Spleen (tissue), 11 donors: Measurements from ENCODE around the gene COPG2. TPM values are rescaled to one million over a fixed set of nuclear protein-coding genes. Genes with fewer than 3 reads are reported as not detected.
"Not testable (repeated sequence)": the region's sequence is repeated elsewhere in the genome, so short reads cannot be mapped to it uniquely, and the experiment has no call there.

Experiments
- DNase-seq: peaks from one replicate; pipeline ENCODE4 v3.0.0-alpha.2; 2020
- H3K27ac ChIP-seq, 8 donors: fragments of 200-600 bp; sonication (generic) in 7 of 8; 1 replicate in 4 of 8; 2 replicates in 4 of 8; pipeline versions ENCODE4 v1.5.0 to v1.8.0; 2016 to 2021; ENCODE audit warnings: inconsistent platforms in 4 of 8, mild to moderate bottlenecking in 4 of 8, moderate library complexity in 1 of 8
- H3K27me3 ChIP-seq, 7 donors: fragments of 200-600 bp; sonication (generic) in 6 of 7; replicated peaks in 1 of 7; 1 replicate in 4 of 7; 2 replicates in 3 of 7; pipeline versions ENCODE4 v1.5.0 to v1.8.0; 2016 to 2021; ENCODE audit warnings: inconsistent platforms in 3 of 7, mild to moderate bottlenecking in 1 of 7
- H3K36me3 ChIP-seq, 6 donors: fragments of 200-600 bp; sonication (generic) in 5 of 6; 1 replicate in 4 of 6; 2 replicates in 2 of 6; pipeline versions ENCODE4 v1.5.0 to v1.8.0; 2016 to 2021; ENCODE audit warnings: inconsistent platforms in 2 of 6
- H3K4me1 ChIP-seq, 6 donors: fragments of 200-600 bp; sonication (generic) in 5 of 6; 1 replicate in 3 of 6; 2 replicates in 3 of 6; pipeline versions ENCODE4 v1.5.0 to v1.8.0; 2016 to 2021; ENCODE audit warnings: inconsistent platforms in 3 of 6
- H3K4me3 ChIP-seq, 8 donors: fragments of 200-600 bp; sonication (generic) in 7 of 8; 1 replicate in 4 of 8; 2 replicates in 4 of 8; pipeline versions ENCODE4 v1.5.0 to v1.8.0; 2016 to 2021; ENCODE audit warnings: inconsistent platforms in 4 of 8, mild to moderate bottlenecking in 4 of 8, moderate library complexity in 2 of 8
- H3K9me3 ChIP-seq, 8 donors: fragments of 200-600 bp; sonication (generic) in 7 of 8; 1 replicate in 4 of 8; 2 replicates in 4 of 8; pipeline versions ENCODE4 v1.5.0 to v1.8.0; 2016 to 2021; ENCODE audit warnings: inconsistent platforms in 4 of 8
- CTCF ChIP-seq, 11 experiments: fragments of 200-600 bp in 7 of 11; fragments of 450-650 bp in 4 of 11; sonication (generic) in 4 of 11; IDR thresholded peaks in 8 of 11; conservative IDR thresholded peaks in 3 of 11; 1 replicate in 7 of 11; 2 replicates in 4 of 11; pipeline versions ENCODE4 v1.4.0 to v1.8.0; 2016 to 2021; ENCODE audit warnings: antibody characterized with exemption in 11 of 11, inconsistent platforms in 4 of 11, mild to moderate bottlenecking in 1 of 11
- POLR2A ChIP-seq, 3 donors: fragments of 450-650 bp; IDR thresholded peaks; one replicate each; pipeline ENCODE4 v1.5.1; 2017; ENCODE audit warnings: antibody characterized with exemption in 3 of 3, mild to moderate bottlenecking in 1 of 3
- POLR2AphosphoS5 ChIP-seq, 3 donors: sonication (generic); formaldehyde crosslinking; IDR thresholded peaks; one replicate each; pipeline ENCODE4 v1.5.1; 2017; ENCODE audit warnings: antibody characterized with exemption in 3 of 3
- WGBS, 5 donors: extraction: QIAGEN DNeasy Blood & Tissue Kit in 3 of 5; methylation state at CpG; one replicate each; pipeline versions ENCODE4 v1.1.5 to v1.1.7; 2013 to 2018; 5-methylcytosine and 5-hydroxymethylcytosine counted together
- intact Hi-C: fragments of 100-400 bp; cut with DNase I; formaldehyde crosslinking; loops from one replicate; pipeline ENCODE4 v1.15.0; 2023; ENCODE audit warnings: low total_unique reads
- polyA plus RNA-seq, 3 donors: library from polyadenylated mRNA; stranded (reverse); fragments of 200-250 nt; gene quantifications; one replicate each; pipeline ENCODE4 v1.2.1, GENCODE V29; 2013
- total RNA-seq, 7 donors: library from RNA; depleted of rRNA in 3 of 7; stranded (reverse); fragments of >200 nt in 3 of 7; fragmentation: NEBNext Ultra II Directional in 4 of 7; extraction: Animal tissue kit (Norgen Biotek cat#: 25700) in 4 of 7; gene quantifications; one replicate each; pipeline versions ENCODE4 v1.1.0 to v1.2.1, GENCODE V29; 2016 to 2021
- donor health status: healthy with polysubstance abuse.
- donor health status: DM: no; HTN: no; CAD: no; lungs with moderate emphysema.
- donor health status: DM: no; HTN: no; CAD: no.
- donor health status: Bipolar disorder and iron deficiency.
- donor health status: healthy.
- donor health status: DM: no; HTN: no; CAD: no.
- donor health status: DM: yes; HTN: yes; CAD: no.

Gene COPG2
- total and polyA plus RNA-seq, 10 donors = 5.8 to 25.1 (median 18.3) TPM

DNA sequence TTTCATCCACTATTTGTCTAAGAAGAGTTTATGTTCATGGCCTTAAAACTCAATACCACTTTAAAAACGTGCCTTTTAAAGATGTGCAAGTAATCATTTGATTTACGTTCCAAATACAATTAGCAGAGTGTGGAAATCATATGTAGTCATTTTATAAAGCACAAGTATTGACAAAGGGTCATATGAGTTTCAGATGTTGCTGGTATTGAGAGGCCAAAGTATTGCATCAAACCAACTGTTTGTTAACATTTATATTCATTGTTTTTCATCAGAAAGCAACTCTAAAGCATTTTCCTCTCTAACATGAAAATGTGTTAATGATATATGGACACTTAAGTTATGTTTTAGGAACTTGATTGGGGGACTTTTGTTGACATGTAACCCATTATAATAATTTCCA lies 29.3 kb upstream of the COPG2 start:
- WGBS, 5 donors = 69 to 84% (median 79%) methylated on average over 2 of the region's 2 CpGs
- Histone ChIP-seq H3K4me1 (no peaks in the 10 kb centered on the region), H3K27me3 (no peaks in the 10 kb centered on the region), H3K27ac (no peak overlapping the region), H3K36me3 (no peaks in the 10 kb centered on the region), H3K9me3 (no peaks in the 10 kb centered on the region), H3K4me3 (no peak overlapping the region)
- no peak for DNase-seq
- no peak for TF ChIP-seq CTCF (IDR thresholded peaks at IDR 0.05 in 8 of 11, conservative IDR thresholded peaks at IDR 0.05 in 3 of 11)
- TF ChIP-seq POLR2AphosphoS5 (IDR thresholded peaks at IDR 0.05) = no peak
- TF ChIP-seq POLR2A (IDR thresholded peaks at IDR 0.05) = no peak
- intact Hi-C loops = no loop called here

DNA sequence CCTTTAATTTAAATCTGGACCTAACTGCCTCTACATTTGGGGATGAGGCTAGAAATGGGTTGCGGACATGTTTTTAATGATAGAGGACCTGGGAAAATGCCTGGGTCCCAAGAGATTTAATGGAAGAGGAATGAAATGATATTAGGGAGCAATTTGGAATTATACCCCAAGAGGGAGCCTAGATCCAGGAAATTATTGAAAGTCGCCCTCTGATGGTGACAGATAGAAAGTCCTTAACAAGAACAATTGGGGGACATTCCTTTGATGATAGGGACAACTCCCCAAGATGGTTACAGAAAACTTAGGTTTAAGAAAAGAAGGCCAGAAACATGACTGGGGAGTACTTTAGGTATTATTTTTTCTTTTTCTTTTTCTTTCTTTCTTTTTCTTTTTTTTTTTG lies 27.3 kb upstream of the COPG2 start:
- DNase-seq = no peak
- Histone ChIP-seq H3K4me1 (no peaks in the 10 kb centered on the region), H3K4me3 (no peak overlapping the region), H3K36me3 (no peaks in the 10 kb centered on the region), H3K27me3 (no peaks in the 10 kb centered on the region), H3K27ac (no peak overlapping the region), H3K9me3 (peaks cover 0 to 9% (median 0%) of the 10 kb centered on the region in 8 donors)
- intact Hi-C loops = no loop called here
- 47 to 53% (median 52%) methylated on average over 2 of the region's 2 CpGs for WGBS, 5 donors
- TF ChIP-seq CTCF (IDR thresholded peaks at IDR 0.05 in 8 of 11, conservative IDR thresholded peaks at IDR 0.05 in 3 of 11) = peak in 9 of 11 experiments; percentile 10 to 62 (median 46)
- no peak for TF ChIP-seq POLR2A (IDR thresholded peaks at IDR 0.05)
- no peak for TF ChIP-seq POLR2AphosphoS5 (IDR thresholded peaks at IDR 0.05)

DNA sequence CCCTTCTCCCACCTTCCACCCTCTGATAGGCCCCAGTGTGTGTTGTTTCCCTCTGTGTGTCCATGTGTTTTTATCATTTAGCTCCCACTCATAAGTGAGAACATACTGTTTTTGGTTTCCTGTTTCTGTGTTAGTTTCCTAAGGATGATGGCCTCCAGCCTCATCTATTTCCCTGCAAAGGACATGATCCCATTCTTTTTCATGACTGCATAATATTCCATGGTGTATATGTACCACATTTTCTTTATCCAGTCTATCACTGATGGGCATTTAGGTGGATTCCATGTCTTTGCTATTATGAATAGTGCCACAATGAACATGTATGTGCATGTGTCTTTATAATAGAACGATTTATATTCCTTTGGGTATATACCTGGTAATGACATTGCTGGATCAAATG lies 23.8 kb upstream of the COPG2 start:
- DNase-seq, intact Hi-C loops, H3K27ac ChIP-seq, H3K4me1 ChIP-seq, H3K27me3 ChIP-seq, H3K4me3 ChIP-seq, H3K36me3 ChIP-seq: not testable (repeated sequence)
- peaks cover 0 to 32% (median 19%) of the 10 kb centered on the region in 8 donors for H3K9me3 ChIP-seq
- 78 to 98% (median 93%) methylated on average over 1 of the region's 1 CpG for WGBS, 5 donors

- WGBS, 5 donors = 87 to 100% (median 94%) methylated on average over 1 of the region's 1 CpG
- peaks cover 0 to 32% (median 19%) of the 10 kb centered on the region in 8 donors for H3K9me3 ChIP-seq
- no peak overlapping the region for H3K4me3 ChIP-seq
- no peaks in the 10 kb centered on the region for H3K4me1 ChIP-seq
- intact Hi-C loops = no loop called here
- no peaks in the 10 kb centered on the region for H3K27me3 ChIP-seq
- no peak overlapping the region for H3K27ac ChIP-seq
- no peak for DNase-seq
- no peaks in the 10 kb centered on the region for H3K36me3 ChIP-seq
- TF ChIP-seq POLR2AphosphoS5 (IDR thresholded peaks at IDR 0.05) = no peak
- TF ChIP-seq CTCF (IDR thresholded peaks at IDR 0.05 in 8 of 11, conservative IDR thresholded peaks at IDR 0.05 in 3 of 11) = no peak
- no peak for TF ChIP-seq POLR2A (IDR thresholded peaks at IDR 0.05)
Observed at GRCh38 chr7:130689683-130690082, 21.1 kb upstream of the COPG2 start.

- WGBS, 5 donors = 95 to 97% (median 96%) methylated on average over 2 of the region's 2 CpGs
- no peak for TF ChIP-seq POLR2A (IDR thresholded peaks at IDR 0.05)
- intact Hi-C loops = no loop called here
- H3K36me3 ChIP-seq = no peaks in the 10 kb centered on the region
- H3K27me3 ChIP-seq = no peaks in the 10 kb centered on the region
- peaks cover 0 to under 1% (median 0%) of the 10 kb centered on the region in 8 donors for H3K9me3 ChIP-seq
- no peak overlapping the region for H3K4me3 ChIP-seq
- no peaks in the 10 kb centered on the region for H3K4me1 ChIP-seq
- no peak for DNase-seq
- H3K27ac ChIP-seq = no peak overlapping the region
Observed at GRCh38 chr7:130683026-130683425, 14.5 kb upstream of the COPG2 start.
